ENCODE results near the gene SHFL.

DNA sequence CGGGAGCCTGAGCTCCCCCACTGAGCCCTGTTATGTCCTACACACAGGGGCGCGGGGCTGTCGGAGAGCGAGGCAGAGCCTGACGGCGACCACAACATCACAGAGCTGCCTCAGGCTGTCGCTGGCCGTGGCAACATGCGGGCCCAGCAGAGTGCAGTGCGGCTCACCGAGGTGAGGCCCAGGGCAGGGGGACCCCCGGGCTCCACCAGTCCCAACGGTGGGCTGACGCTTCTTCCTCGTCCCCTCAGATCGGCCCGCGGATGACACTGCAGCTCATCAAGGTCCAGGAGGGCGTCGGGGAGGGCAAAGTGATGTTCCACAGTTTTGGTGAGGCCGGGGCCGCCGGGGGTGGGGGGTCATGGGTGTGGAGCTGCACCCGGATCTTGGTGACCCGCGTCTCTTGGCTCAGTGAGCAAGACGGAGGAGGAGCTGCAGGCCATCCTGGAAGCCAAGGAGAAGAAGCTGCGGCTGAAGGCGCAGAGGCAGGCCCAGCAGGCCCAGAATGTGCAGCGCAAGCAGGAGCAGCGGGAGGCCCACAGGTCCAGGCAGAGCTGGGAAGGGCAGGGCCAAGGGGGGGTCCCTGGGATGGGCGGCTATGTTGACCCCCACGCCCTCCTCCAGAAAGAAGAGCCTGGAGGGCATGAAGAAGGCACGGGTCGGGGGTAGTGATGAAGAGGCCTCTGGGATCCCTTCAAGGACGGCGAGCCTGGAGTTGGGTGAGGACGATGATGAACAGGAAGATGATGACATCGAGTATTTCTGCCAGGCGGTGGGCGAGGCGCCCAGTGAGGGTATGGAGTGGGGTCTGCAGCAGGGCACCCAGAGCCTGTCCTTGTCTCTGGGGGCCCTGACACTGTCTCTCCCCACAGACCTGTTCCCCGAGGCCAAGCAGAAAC, 24.2 kb downstream of the SHFL start:
- TF ChIP-seq POLR2A (IDR thresholded peaks at IDR 0.05; ENCODE audit: low read depth, low read length) (0 out of 2 replicates have a peak, but pooled peaks have one; percentile 16), POLR2AphosphoS5 (IDR thresholded peaks at IDR 0.05; ENCODE audit: low read depth, low read length) (no peak)

Data from GM12892 (cell line).